GM21526 (cell line): ENCODE data around the gene CACNA1D.

ENCODE experiments used
- ATAC-seq: cut with Tn5 transposase; IDR thresholded peaks from one replicate; pipeline ENCODE4 v1.9.1; 2021; ENCODE audit warnings: moderate library complexity; ENCODE audit not compliant: unreplicated experiment, low FRiP score

The CACNA1D gene

GRCh38 chr3:53858096-53858741 is 363.8 kb downstream of the CACNA1D start:
- ATAC-seq: no peak

- no peak for ATAC-seq
Measured at GRCh38 chr3:53859178-53859577, 364.8 kb downstream of the CACNA1D start.

- no peak for ATAC-seq
Measured at GRCh38 chr3:53860196-53860595, 365.8 kb downstream of the CACNA1D start.

- ATAC-seq: no peak
Measured at GRCh38 chr3:53862241-53862640, 367.8 kb downstream of the CACNA1D start.

- ATAC-seq: no peak
Measured at GRCh38 chr3:53863145-53863544, 368.7 kb downstream of the CACNA1D start.
